ENCODE data around the gene KCNMB1.

- no peak for TF ChIP-seq NFRKB (IDR thresholded peaks at IDR 0.05)
- no peak for TF ChIP-seq HDGF (IDR thresholded peaks at IDR 0.05; ENCODE audit: borderline replicate concordance)
- no peak for TF ChIP-seq CTBP1 (IDR thresholded peaks at IDR 0.05; ENCODE audit: borderline replicate concordance)
- TF ChIP-seq SP1 (IDR thresholded peaks at IDR 0.05) = no peak
These were observed 6.4 kb downstream of the KCNMB1 start for GRCh38 chr5:170382790-170383189.

Measured in HEK293T (cell line).